DND-41 (cell line): ENCODE data around the gene GNE.

Source experiments
- ATAC-seq: fragments of 200-7000 bp; cut with Tn5 transposase; 3 replicates; pipeline ENCODE4 v1.9.1; 2021; ENCODE audit warnings: low read depth; ENCODE audit not compliant: insufficient read depth
- DNase-seq: peaks from one replicate; pipeline ENCODE4 v3.0.0-alpha.2; 2020
- H2AFZ ChIP-seq: 2 replicates; pipeline ENCODE4 v1.6.0; 2012; ENCODE audit warnings: low read depth, low read length
- H3K27ac ChIP-seq: 2 replicates; pipeline ENCODE4 v1.5.1; 2012; ENCODE audit warnings: low read length, inconsistent platforms
- H3K27me3 ChIP-seq: fragments of 200-600 bp; sonication (generic); 2 replicates; pipeline ENCODE4 v1.6.0; 2012; ENCODE audit warnings: low read length, mild to moderate bottlenecking, inconsistent platforms; ENCODE audit not compliant: insufficient read depth, poor library complexity
- H3K36me3 ChIP-seq: 2 replicates; pipeline ENCODE4 v1.5.1; 2012; ENCODE audit warnings: low read length, inconsistent platforms; ENCODE audit not compliant: insufficient read depth
- H3K4me1 ChIP-seq: 2 replicates; pipeline ENCODE4 v1.5.1; 2012; ENCODE audit warnings: mild to moderate bottlenecking, low read length; ENCODE audit not compliant: insufficient read depth
- H3K4me2 ChIP-seq: 2 replicates; pipeline ENCODE4 v1.6.0; 2012; ENCODE audit warnings: mild to moderate bottlenecking, moderate library complexity, low read length, inconsistent platforms; ENCODE audit not compliant: insufficient read depth
- H3K4me3 ChIP-seq, 2 experiments: fragments of 200-600 bp in 1 of 2; shearing (Covaris generic) in 1 of 2; 2 replicates each; pipeline ENCODE4 v1.5.1; 2012 to 2016; ENCODE audit warnings: inconsistent platforms in 2 of 2, low read length in 2 of 2, mild to moderate bottlenecking in 2 of 2, low read depth in 1 of 2, moderate library complexity in 1 of 2
- H3K79me2 ChIP-seq: 2 replicates; pipeline ENCODE4 v1.6.0; 2012; ENCODE audit warnings: low read length, inconsistent platforms; ENCODE audit not compliant: insufficient read depth
- H3K9ac ChIP-seq: 2 replicates; pipeline ENCODE4 v1.6.0; 2012; ENCODE audit warnings: low read depth, mild to moderate bottlenecking, inconsistent platforms, low read length, moderate library complexity
- H3K9me3 ChIP-seq: 2 replicates; pipeline ENCODE4 v1.5.1; 2012; ENCODE audit warnings: low read length, moderate library complexity, mild to moderate bottlenecking, inconsistent platforms; ENCODE audit not compliant: insufficient read depth, severe bottlenecking
- H4K20me1 ChIP-seq: 2 replicates; pipeline ENCODE4 v1.6.0; 2012; ENCODE audit warnings: low read length; ENCODE audit not compliant: insufficient read depth
- EZH2 ChIP-seq: IDR thresholded peaks from 3 replicates; pipeline ENCODE4 v1.6.1; 2012; ENCODE audit warnings: borderline replicate concordance, low read depth, mild to moderate bottlenecking, moderate library complexity, low read length, inconsistent platforms; ENCODE audit not compliant: severe bottlenecking
- TF ChIP-seq, protein P1 (sequence below): IDR thresholded peaks from 2 replicates; pipeline ENCODE4 v1.5.1; 2012; ENCODE audit warnings: borderline replicate concordance, low read length, moderate library complexity, mild to moderate bottlenecking; ENCODE audit not compliant: poor library complexity, severe bottlenecking; ENCODE audit errors: extremely low read depth

The GNE gene

DNA sequence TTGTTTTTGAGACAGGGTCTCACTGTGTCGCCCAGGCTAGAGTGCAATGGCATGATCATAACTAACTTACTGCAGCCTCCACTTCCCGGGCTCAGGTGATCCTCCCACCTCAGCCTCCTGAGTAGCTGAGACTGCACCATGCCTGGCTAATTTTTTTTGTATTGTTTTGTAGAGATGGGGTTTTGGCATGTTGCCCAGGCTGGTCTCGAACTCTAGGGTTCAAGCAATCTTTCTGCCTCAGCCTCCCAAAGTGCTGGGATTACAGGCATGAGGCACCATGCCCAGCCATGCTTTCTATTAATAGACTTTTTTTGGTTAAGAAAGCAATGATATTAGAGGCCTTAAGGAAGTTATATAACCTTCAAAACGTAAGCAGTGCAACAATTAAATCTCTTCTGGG is 44.3 kb downstream of the GNE start:
- Histone ChIP-seq H3K9me3 (no peaks in the 10 kb centered on the region), H3K4me2 (no peak overlapping the region), H3K79me2 (peaks cover 40% of the 10 kb centered on the region), H2AFZ (no peak overlapping the region), H3K4me3 (no peak overlapping the region), H3K27me3 (no peaks in the 10 kb centered on the region), H4K20me1 (peaks cover 71% of the 10 kb centered on the region), H3K36me3 (peaks cover 86% of the 10 kb centered on the region), H3K4me1 (peaks cover 20% of the 10 kb centered on the region), H3K9ac (no peak overlapping the region), H3K27ac (no peak overlapping the region)
- TF ChIP-seq, protein P1, sequence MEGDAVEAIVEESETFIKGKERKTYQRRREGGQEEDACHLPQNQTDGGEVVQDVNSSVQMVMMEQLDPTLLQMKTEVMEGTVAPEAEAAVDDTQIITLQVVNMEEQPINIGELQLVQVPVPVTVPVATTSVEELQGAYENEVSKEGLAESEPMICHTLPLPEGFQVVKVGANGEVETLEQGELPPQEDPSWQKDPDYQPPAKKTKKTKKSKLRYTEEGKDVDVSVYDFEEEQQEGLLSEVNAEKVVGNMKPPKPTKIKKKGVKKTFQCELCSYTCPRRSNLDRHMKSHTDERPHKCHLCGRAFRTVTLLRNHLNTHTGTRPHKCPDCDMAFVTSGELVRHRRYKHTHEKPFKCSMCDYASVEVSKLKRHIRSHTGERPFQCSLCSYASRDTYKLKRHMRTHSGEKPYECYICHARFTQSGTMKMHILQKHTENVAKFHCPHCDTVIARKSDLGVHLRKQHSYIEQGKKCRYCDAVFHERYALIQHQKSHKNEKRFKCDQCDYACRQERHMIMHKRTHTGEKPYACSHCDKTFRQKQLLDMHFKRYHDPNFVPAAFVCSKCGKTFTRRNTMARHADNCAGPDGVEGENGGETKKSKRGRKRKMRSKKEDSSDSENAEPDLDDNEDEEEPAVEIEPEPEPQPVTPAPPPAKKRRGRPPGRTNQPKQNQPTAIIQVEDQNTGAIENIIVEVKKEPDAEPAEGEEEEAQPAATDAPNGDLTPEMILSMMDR, result no peak
- no peak for TF ChIP-seq EZH2
- DNase-seq (no peak), ATAC-seq (no peak)

DNA sequence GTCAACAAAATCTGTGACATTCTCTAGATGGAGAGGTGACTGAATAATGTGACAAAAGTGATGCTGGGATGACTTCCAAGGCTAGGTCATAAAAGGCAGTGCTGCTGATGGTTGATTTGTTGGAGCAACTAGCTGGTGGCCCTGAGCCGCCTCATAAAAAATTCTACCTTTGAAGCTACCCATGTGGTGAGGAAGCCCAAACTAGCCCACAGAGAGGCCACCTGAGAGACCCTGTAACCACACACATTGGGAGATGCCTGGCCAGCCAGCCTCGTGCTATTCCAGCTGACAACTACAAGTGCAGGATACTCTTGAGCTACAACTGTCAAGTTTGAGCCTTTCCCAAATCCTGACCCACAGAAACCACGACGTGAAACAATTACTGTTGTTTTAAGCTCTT is 44.9 kb downstream of the GNE start:
- Histone ChIP-seq H2AFZ (no peak overlapping the region), H3K79me2 (peaks cover 46% of the 10 kb centered on the region), H4K20me1 (peaks cover 72% of the 10 kb centered on the region), H3K36me3 (peaks cover 86% of the 10 kb centered on the region), H3K27me3 (no peaks in the 10 kb centered on the region), H3K9me3 (no peaks in the 10 kb centered on the region), H3K27ac (no peak overlapping the region), H3K4me1 (peaks cover 14% of the 10 kb centered on the region), H3K4me3 (no peak overlapping the region), H3K9ac (no peak overlapping the region), H3K4me2 (no peak overlapping the region)
- TF ChIP-seq, protein P1, result no peak
- no peak for TF ChIP-seq EZH2
- DNase-seq (no peak), ATAC-seq (no peak)

DNA sequence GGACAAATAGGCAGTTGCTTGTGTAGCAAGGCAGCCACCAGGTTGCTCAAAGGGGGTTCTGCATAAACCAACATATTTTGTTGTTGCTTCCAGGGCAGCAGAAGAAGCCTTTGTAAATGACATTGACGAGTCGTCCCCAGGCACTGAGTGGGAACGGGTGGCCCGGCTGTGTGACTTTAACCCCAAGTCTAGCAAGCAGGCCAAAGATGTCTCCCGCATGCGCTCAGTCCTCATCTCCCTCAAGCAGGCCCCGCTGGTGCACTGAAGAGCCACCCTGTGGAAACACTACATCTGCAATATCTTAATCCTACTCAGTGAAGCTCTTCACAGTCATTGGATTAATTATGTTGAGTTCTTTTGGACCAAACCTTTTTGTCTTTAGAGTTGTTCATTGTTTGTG is 46.7 kb downstream of the GNE start:
- TF ChIP-seq EZH2, result no peak
- TF ChIP-seq, protein P1, result no peak
- Histone ChIP-seq H3K9me3 (no peaks in the 10 kb centered on the region), H3K27me3 (no peaks in the 10 kb centered on the region), H3K4me2 (no peak overlapping the region), H3K4me3 (no peak overlapping the region), H3K27ac (no peak overlapping the region), H4K20me1 (peaks cover 73% of the 10 kb centered on the region), H3K79me2 (peaks cover 61% of the 10 kb centered on the region), H3K36me3 (peaks cover 86% of the 10 kb centered on the region), H2AFZ (no peak overlapping the region), H3K4me1 (no peaks in the 10 kb centered on the region), H3K9ac (no peak overlapping the region)
- DNase-seq (no peak), ATAC-seq (no peak)

DNA sequence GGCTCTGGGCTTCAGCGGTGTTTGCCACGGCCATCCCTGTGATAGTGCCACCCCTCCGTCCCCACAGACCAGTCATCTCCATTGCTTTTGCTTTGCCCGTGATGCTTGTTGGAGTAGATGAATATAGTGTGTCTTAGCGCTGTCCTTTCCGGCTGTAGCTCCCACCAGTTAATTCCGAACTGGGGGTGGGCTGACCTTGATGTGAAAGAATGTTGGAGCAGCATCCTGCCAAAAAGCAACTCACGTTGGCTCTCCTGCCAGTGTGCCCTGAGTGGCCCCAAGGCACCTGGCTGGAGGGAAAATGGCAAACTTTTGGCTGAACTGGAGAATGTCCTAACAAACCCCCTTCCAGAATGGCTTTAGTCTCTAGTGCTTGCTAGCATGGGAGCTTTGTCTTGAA is 47.5 kb downstream of the GNE start:
- no peak overlapping the region for H3K9ac ChIP-seq
- no peak overlapping the region for H3K4me2 ChIP-seq
- TF ChIP-seq EZH2, result no peak
- TF ChIP-seq, protein P1, result no peak
- no peaks in the 10 kb centered on the region for H3K4me1 ChIP-seq
- peaks cover 89% of the 10 kb centered on the region for H3K36me3 ChIP-seq
- H3K9me3 ChIP-seq, result no peaks in the 10 kb centered on the region
- H2AFZ ChIP-seq, result no peak overlapping the region
- H3K79me2 ChIP-seq, result peaks cover 65% of the 10 kb centered on the region
- H3K27ac ChIP-seq, result no peak overlapping the region
- no peak for ATAC-seq
- H4K20me1 ChIP-seq, result peaks cover 75% of the 10 kb centered on the region
- DNase-seq, result no peak
- H3K27me3 ChIP-seq, result no peaks in the 10 kb centered on the region
- H3K4me3 ChIP-seq, result no peak overlapping the region
